ENCODE data around the gene CYP26A1.
A peak's percentile ranks its signal among the peaks of the same experiment; 100 is the strongest.

CYP26A1 gene, protein sequence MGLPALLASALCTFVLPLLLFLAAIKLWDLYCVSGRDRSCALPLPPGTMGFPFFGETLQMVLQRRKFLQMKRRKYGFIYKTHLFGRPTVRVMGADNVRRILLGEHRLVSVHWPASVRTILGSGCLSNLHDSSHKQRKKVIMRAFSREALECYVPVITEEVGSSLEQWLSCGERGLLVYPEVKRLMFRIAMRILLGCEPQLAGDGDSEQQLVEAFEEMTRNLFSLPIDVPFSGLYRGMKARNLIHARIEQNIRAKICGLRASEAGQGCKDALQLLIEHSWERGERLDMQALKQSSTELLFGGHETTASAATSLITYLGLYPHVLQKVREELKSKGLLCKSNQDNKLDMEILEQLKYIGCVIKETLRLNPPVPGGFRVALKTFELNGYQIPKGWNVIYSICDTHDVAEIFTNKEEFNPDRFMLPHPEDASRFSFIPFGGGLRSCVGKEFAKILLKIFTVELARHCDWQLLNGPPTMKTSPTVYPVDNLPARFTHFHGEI

DNA sequence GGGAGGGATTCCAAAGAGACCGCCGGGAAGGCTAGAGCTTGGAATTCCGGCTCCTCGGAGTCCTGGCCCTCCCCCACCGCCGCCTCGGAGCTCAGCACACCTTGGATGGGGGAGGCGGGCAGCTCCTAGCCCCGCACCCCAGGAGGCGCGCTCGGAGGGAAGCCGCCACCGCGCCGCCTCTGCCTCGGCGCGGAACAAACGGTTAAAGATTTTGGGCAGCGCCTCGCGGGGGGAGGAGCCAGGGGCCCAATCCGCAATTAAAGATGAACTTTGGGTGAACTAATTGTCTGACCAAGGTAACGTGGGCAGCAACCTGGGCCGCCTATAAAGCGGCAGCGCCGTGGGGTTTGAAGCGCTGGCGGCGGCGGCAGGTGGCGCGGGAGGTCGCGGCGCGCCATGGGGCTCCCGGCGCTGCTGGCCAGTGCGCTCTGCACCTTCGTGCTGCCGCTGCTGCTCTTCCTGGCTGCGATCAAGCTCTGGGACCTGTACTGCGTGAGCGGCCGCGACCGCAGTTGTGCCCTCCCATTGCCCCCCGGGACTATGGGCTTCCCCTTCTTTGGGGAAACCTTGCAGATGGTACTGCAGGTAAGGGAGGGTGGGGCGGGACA, at the start of gene CYP26A1:
TSS of gene CYP26A1 (plus strand) at position 355 of the 608 bp plus-strand sequence. CDS start at position 397, 42 bp downstream.
- H3K9me3 ChIP-seq (ENCODE audit: insufficient read depth, low read length) = no peaks in the 10 kb centered on the region
- TF ChIP-seq YY1 (IDR thresholded peaks at IDR 0.05; ENCODE audit: insufficient read depth, insufficient read length) (no peak), ZNF274 (IDR thresholded peaks at IDR 0.05; ENCODE audit: low read depth, low read length) (no peak), SUZ12 (IDR thresholded peaks at IDR 0.05; ENCODE audit: extremely low read depth, insufficient read depth, insufficient read length) (no peak)
- no peaks in the 10 kb centered on the region for H3K36me3 ChIP-seq (ENCODE audit: insufficient read depth, insufficient read length, low read length)
- H3K4me1 ChIP-seq (ENCODE audit: insufficient read depth, insufficient read length) = peaks cover 2% of the 10 kb centered on the region
- peak within 1 kb of the TSS; percentile 56 for H3K9ac ChIP-seq (ENCODE audit: insufficient read length, low read depth)
- H3K27me3 ChIP-seq (ENCODE audit: insufficient read depth, insufficient read length) = peaks cover 96% of the 10 kb centered on the region
- DNase-seq (ENCODE audit: low read depth, low spot score) = no peak
- H3K4me3 ChIP-seq (ENCODE audit: insufficient read length, low read depth) = peak within 1 kb of the TSS; percentile 49

- TF ChIP-seq ZNF274 (IDR thresholded peaks at IDR 0.05; ENCODE audit: low read depth, low read length) = no peak
- Histone ChIP-seq H3K27me3 (ENCODE audit: insufficient read depth, insufficient read length) (no peaks in the 10 kb centered on the region), H3K4me1 (ENCODE audit: insufficient read depth, insufficient read length) (no peaks in the 10 kb centered on the region), H3K9me3 (ENCODE audit: insufficient read depth, low read length) (no peaks in the 10 kb centered on the region; the same call in 1 of the 2 replicates), H3K4me3 (ENCODE audit: insufficient read length, low read depth) (no peak overlapping the region), H3K9ac (ENCODE audit: insufficient read length, low read depth) (no peak overlapping the region), H3K36me3 (ENCODE audit: insufficient read depth, insufficient read length, low read length) (no peaks in the 10 kb centered on the region)
- no peak for DNase-seq (ENCODE audit: low read depth, low spot score)
Observed at GRCh38 chr10:93026072-93026471, 47.6 kb upstream of the CYP26A1 start.

- no peak for DNase-seq (ENCODE audit: low read depth, low spot score)
- Histone ChIP-seq H3K9me3 (ENCODE audit: insufficient read depth, low read length) (no peaks in the 10 kb centered on the region; the same call in 1 of the 2 replicates), H3K4me3 (ENCODE audit: insufficient read length, low read depth) (no peak overlapping the region), H3K36me3 (ENCODE audit: insufficient read depth, insufficient read length, low read length) (no peaks in the 10 kb centered on the region), H3K9ac (ENCODE audit: insufficient read length, low read depth) (no peak overlapping the region), H3K27me3 (ENCODE audit: insufficient read depth, insufficient read length) (no peaks in the 10 kb centered on the region), H3K4me1 (ENCODE audit: insufficient read depth, insufficient read length) (no peaks in the 10 kb centered on the region)
- TF ChIP-seq YY1 (IDR thresholded peaks at IDR 0.05; ENCODE audit: insufficient read depth, insufficient read length) (no peak), SUZ12 (IDR thresholded peaks at IDR 0.05; ENCODE audit: extremely low read depth, insufficient read depth, insufficient read length) (no peak), ZNF274 (IDR thresholded peaks at IDR 0.05; ENCODE audit: low read depth, low read length) (no peak)
Observed at GRCh38 chr10:93027508-93027907, 46.2 kb upstream of the CYP26A1 start.

- Histone ChIP-seq H3K4me3 (ENCODE audit: insufficient read length, low read depth) (no peak overlapping the region), H3K36me3 (ENCODE audit: insufficient read depth, insufficient read length, low read length) (no peaks in the 10 kb centered on the region), H3K4me1 (ENCODE audit: insufficient read depth, insufficient read length) (no peaks in the 10 kb centered on the region), H3K9me3 (ENCODE audit: insufficient read depth, low read length) (no peaks in the 10 kb centered on the region; the same call in 1 of the 2 replicates), H3K27me3 (ENCODE audit: insufficient read depth, insufficient read length) (no peaks in the 10 kb centered on the region), H3K9ac (ENCODE audit: insufficient read length, low read depth) (no peak overlapping the region)
- no peak for DNase-seq (ENCODE audit: low read depth, low spot score)
- no peak for TF ChIP-seq SUZ12 (IDR thresholded peaks at IDR 0.05; ENCODE audit: extremely low read depth, insufficient read depth, insufficient read length)
- TF ChIP-seq YY1 (IDR thresholded peaks at IDR 0.05; ENCODE audit: insufficient read depth, insufficient read length) = no peak
- no peak for TF ChIP-seq ZNF274 (IDR thresholded peaks at IDR 0.05; ENCODE audit: low read depth, low read length)
Observed at GRCh38 chr10:93028883-93029282, 44.8 kb upstream of the CYP26A1 start.

DNA sequence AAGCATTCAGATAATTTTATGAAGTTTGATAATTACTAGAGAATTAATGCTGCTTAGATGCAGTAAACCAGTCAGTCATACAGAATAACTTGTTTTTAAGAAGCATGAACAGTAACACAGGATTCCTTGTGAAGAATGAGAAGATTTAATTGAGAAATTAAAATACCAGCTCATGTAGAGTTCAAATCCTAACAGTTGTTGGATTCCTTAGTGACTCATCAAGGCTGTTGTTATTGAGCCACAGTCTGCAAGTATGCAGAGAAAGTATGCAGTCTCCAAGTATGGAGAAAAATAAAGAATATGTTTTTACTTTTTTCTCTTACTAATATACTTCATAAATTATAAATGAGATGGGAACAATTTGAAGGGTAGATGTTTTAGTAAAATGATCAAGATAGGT, 43.3 kb upstream of the CYP26A1 start:
- no peak for DNase-seq (ENCODE audit: low read depth, low spot score)
- Histone ChIP-seq H3K27me3 (ENCODE audit: insufficient read depth, insufficient read length) (no peaks in the 10 kb centered on the region), H3K36me3 (ENCODE audit: insufficient read depth, insufficient read length, low read length) (no peaks in the 10 kb centered on the region), H3K4me3 (ENCODE audit: insufficient read length, low read depth) (no peak overlapping the region), H3K9me3 (ENCODE audit: insufficient read depth, low read length) (no peaks in the 10 kb centered on the region; the same call in 1 of the 2 replicates), H3K4me1 (ENCODE audit: insufficient read depth, insufficient read length) (no peaks in the 10 kb centered on the region), H3K9ac (ENCODE audit: insufficient read length, low read depth) (no peak overlapping the region)
- no peak for TF ChIP-seq SUZ12 (IDR thresholded peaks at IDR 0.05; ENCODE audit: extremely low read depth, insufficient read depth, insufficient read length)
- TF ChIP-seq YY1 (IDR thresholded peaks at IDR 0.05; ENCODE audit: insufficient read depth, insufficient read length) = no peak
- no peak for TF ChIP-seq ZNF274 (IDR thresholded peaks at IDR 0.05; ENCODE audit: low read depth, low read length)

DNA sequence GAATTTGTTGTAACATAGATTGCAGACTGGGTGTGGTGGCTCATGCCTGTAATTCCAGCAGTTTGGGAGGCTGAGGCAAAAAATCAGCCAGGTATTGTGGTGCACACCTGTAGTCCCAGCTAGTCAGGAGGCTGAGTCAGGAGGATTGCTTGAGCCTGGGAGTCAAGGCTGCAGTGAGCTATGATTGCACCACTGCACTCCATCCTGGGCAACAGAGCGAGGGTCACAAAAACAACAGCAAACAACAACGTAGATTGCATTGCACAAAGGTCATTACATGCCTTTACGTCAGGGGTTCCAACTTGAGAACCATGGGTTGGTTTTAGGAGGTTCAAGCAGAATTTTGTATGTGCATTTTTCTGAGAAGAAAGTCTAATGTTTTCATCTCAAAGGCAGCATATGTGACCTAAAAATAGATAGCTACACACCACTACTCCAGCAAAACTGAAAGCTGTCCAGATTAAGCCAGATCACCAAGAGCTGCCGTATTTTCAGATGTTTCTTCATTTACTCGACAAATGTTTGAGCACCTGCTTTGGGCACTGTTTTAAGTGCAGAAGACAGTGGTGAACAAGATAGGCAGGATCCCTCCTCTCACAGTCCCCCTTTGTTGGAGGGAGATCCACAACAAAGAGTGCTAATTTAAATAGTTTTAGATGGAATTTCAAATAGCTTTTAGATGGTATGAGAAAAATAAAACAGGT, 41.4 kb upstream of the CYP26A1 start:
- no peaks in the 10 kb centered on the region for H3K36me3 ChIP-seq (ENCODE audit: insufficient read depth, insufficient read length, low read length)
- no peak overlapping the region for H3K4me3 ChIP-seq (ENCODE audit: insufficient read length, low read depth)

DNA sequence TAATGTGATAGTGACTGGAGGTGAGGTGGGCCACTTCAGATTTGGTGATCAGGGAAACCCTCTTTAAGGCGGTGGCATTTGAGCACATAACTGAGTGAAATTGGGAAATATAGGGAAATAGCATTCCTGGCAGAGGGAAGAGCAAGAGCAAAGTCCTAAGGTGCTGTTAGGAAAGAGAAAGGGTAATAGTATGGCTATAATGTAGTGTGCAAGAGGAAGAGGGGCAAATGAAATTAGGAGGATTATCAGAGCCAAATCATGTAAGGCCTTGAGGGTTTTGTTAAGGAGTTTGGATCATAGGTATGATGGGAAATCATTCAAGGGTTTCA, 40.9 kb upstream of the CYP26A1 start:
- Histone ChIP-seq H3K9ac (ENCODE audit: insufficient read length, low read depth) (no peak overlapping the region), H3K4me3 (ENCODE audit: insufficient read length, low read depth) (no peak overlapping the region), H3K27me3 (ENCODE audit: insufficient read depth, insufficient read length) (no peaks in the 10 kb centered on the region), H3K9me3 (ENCODE audit: insufficient read depth, low read length) (no peaks in the 10 kb centered on the region; the same call in 1 of the 2 replicates), H3K36me3 (ENCODE audit: insufficient read depth, insufficient read length, low read length) (no peaks in the 10 kb centered on the region), H3K4me1 (ENCODE audit: insufficient read depth, insufficient read length) (no peaks in the 10 kb centered on the region)
- DNase-seq (ENCODE audit: low read depth, low spot score) = no peak
- TF ChIP-seq ZNF274 (IDR thresholded peaks at IDR 0.05; ENCODE audit: low read depth, low read length) (no peak), SUZ12 (IDR thresholded peaks at IDR 0.05; ENCODE audit: extremely low read depth, insufficient read depth, insufficient read length) (no peak), YY1 (IDR thresholded peaks at IDR 0.05; ENCODE audit: insufficient read depth, insufficient read length) (no peak)

More for the DNA sequence above, 41.4 kb upstream of the CYP26A1 start:
- Histone ChIP-seq H3K9ac (ENCODE audit: insufficient read length, low read depth) (no peak overlapping the region), H3K27me3 (ENCODE audit: insufficient read depth, insufficient read length) (no peaks in the 10 kb centered on the region), H3K9me3 (ENCODE audit: insufficient read depth, low read length) (no peaks in the 10 kb centered on the region; the same call in 1 of the 2 replicates), H3K4me1 (ENCODE audit: insufficient read depth, insufficient read length) (no peaks in the 10 kb centered on the region)
- no peak for TF ChIP-seq ZNF274 (IDR thresholded peaks at IDR 0.05; ENCODE audit: low read depth, low read length)
- no peak for TF ChIP-seq YY1 (IDR thresholded peaks at IDR 0.05; ENCODE audit: insufficient read depth, insufficient read length)
- TF ChIP-seq SUZ12 (IDR thresholded peaks at IDR 0.05; ENCODE audit: extremely low read depth, insufficient read depth, insufficient read length) = no peak
- DNase-seq (ENCODE audit: low read depth, low spot score) = no peak
